Rectal smooth muscle tissue (tissue), 1 donor: ENCODE measurements around the gene IRS2.

Experiments
- H3K27ac ChIP-seq: one replicate; pipeline ENCODE4 v1.7.0; 2013; ENCODE audit warnings: low read depth, low read length, inconsistent platforms
- H3K27me3 ChIP-seq: one replicate; pipeline ENCODE4 v1.7.0; 2013; ENCODE audit warnings: low read length; ENCODE audit not compliant: control insufficient read depth, insufficient read depth
- H3K36me3 ChIP-seq: one replicate; pipeline ENCODE4 v1.7.0; 2013; ENCODE audit warnings: low read length; ENCODE audit not compliant: control insufficient read depth, insufficient read depth
- H3K4me1 ChIP-seq: one replicate; pipeline ENCODE4 v1.7.0; 2013; ENCODE audit warnings: low read length; ENCODE audit not compliant: control insufficient read depth, insufficient read depth
- H3K4me3 ChIP-seq: one replicate; pipeline ENCODE4 v1.7.0; 2013; ENCODE audit warnings: low read length
- H3K9ac ChIP-seq: one replicate; pipeline ENCODE4 v1.7.0; 2013; ENCODE audit warnings: low read length

IRS2 gene

GRCh38 chr13:109792416-109793059 lies 6.2 kb upstream of the IRS2 start:
- peaks cover 2% of the 10 kb centered on the region for H3K4me1 ChIP-seq
- no peaks in the 10 kb centered on the region for H3K27me3 ChIP-seq
- H3K4me3 ChIP-seq = no peak overlapping the region
- no peak overlapping the region for H3K27ac ChIP-seq
- no peak overlapping the region for H3K9ac ChIP-seq
- no peaks in the 10 kb centered on the region for H3K36me3 ChIP-seq

DNA sequence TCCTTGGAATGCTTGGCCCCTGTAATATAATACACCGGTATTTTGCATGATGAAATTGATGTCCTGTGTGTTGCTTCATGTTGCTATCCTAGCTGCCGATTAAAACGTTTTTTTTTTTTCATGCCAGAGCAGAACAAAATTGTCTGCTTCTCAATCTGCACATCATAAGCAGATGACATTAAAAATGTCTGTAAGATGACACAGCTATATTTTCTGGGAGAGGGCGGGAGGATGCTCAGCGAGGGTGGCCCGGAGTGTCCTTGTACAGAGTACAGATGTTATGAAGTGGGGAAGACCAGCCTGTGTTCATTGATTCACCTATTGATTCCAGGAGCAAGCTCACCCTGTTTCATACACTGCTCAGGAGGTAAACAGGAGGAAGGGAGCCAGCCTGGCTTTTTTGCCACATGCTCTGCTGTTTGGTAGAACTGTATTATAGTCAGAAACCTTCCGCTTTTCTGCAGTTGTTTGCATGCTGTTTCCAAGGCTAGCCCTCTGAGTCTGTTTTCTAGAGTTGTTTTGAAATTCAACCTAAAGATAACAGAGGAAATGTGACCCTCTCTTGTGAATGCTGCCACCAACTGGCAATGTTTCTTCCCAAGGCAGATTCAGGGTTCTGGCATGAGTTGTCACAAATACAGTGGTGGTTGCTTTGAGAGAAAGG lies 4.7 kb upstream of the IRS2 start:
- H3K27me3 ChIP-seq = no peaks in the 10 kb centered on the region
- H3K4me1 ChIP-seq = peaks cover 2% of the 10 kb centered on the region
- H3K9ac ChIP-seq = no peak overlapping the region
- no peaks in the 10 kb centered on the region for H3K36me3 ChIP-seq
- no peak overlapping the region for H3K4me3 ChIP-seq
- no peak overlapping the region for H3K27ac ChIP-seq

DNA sequence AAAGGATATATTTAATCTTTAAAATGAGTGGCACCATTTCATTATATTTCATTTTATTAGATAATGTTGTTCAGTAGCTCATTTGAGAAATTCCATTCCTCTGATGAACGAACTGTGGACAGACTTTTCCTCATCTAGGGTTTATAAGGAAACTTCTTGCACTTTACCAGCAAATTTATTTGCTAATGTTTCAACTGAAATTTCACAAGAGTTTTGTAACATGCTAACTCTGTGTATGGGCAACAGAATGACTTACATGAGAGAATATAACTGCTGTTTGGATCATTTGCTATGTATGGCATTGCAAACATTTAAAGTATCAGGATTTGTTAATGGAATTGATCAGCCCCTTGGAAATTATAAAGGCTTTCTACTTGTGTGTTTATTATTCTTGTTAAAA lies 3.7 kb upstream of the IRS2 start:
- Histone ChIP-seq H3K4me3 (no peak overlapping the region), H3K9ac (no peak overlapping the region), H3K27ac (no peak overlapping the region), H3K4me1 (peaks cover 2% of the 10 kb centered on the region), H3K27me3 (no peaks in the 10 kb centered on the region), H3K36me3 (no peaks in the 10 kb centered on the region)

DNA sequence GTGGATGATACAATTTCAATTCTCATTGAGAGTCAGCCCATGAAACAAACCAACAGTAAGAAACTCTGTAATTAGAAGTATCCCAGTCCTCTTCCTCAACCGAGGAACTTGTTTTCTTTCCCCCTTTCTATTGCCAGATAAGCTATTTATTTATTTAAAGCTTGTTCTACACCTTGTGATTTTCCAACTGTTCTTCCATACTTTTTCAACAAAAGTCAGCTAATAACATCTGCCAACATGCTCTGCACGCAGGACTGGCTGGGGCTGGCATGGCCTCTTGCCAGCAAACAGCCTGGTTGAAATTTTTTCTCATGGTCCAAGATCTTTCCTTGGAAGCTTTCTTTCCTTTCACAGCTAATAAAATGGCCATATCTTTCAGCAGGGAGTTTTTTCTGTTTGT lies 2.9 kb upstream of the IRS2 start:
- no peaks in the 10 kb centered on the region for H3K27me3 ChIP-seq
- no peaks in the 10 kb centered on the region for H3K36me3 ChIP-seq
- H3K4me1 ChIP-seq = peaks cover 2% of the 10 kb centered on the region
- H3K9ac ChIP-seq = no peak overlapping the region
- no peak overlapping the region for H3K4me3 ChIP-seq
- peak overlapping the region; percentile 6 for H3K27ac ChIP-seq

DNA sequence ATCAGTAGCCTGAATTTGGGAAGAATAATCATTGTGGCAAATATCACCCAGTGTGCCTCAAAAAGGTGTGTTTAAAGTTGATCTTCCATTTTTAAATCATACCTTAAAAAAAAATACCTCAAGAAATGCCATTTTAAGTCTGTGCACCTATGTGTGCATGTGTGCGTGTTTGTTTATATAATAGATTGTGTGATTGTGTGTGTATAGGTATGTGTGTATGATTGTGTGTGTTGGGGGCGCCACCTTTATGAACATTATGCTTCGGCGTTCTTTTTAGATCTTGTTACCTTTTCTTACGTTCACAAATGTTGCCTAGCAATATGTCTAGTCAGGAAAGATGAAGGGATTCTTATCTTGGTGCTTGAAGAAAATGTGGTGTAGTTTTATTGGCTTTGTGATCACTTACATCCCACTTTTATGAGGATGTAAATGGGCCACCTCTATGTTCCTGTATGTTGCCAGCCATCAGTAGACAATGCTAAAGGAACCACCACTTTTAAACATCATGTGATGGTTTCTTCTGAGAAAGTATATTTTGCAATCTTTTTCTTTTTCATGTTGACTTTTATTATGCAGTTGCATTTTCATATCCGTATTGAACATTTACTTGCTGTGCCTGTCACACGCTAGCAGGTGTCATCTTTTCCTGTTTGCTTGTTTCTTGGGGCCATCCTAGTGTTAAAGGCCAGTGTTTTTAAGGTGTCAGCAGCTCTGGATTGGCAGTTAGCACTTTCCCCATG lies 2.2 kb upstream of the IRS2 start:
- Histone ChIP-seq H3K36me3 (peaks cover under 1% of the 10 kb centered on the region), H3K4me3 (no peak overlapping the region), H3K9ac (no peak overlapping the region), H3K27me3 (no peaks in the 10 kb centered on the region), H3K4me1 (peaks cover 2% of the 10 kb centered on the region), H3K27ac (peak overlapping the region; percentile 40)

DNA sequence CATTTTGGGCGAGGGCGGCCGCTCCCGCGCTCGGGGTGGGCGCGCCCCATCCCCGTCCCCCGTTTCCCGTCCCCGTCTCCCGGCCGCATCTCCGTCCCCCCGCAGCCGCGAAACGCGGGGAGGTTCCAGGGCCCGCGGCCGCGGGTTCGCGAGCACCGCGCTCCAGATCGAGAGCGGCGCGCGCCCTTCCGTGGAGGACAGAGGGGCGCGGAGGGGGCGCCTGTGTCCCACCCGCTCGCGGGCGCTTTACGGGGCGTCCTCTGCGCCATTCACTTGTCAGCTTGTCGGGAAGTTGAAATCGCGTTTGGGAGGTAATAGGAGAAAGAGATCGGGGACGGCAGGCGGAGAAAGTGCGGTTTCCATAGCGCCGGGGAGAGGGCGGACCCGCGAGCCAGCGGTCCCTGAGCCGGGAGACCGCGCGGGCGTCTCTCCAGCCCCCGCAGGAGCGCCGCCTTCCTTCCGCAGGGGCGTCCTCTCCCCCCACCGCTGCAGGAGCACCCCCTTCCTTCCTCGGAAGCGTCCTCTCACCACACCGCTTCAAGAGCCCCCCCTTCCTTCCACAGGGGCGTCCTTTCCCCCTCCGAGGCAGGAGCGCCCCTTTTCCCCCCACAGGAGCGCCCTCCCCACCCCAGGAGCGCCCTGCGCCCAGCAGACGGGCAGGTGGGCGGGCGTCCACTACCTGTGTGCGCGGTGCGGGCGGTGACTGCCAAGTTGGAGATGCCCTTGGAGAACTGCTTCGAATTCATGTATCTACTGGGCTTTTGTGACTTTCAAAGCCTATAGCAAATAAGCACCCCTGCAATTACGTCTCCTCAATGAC lies 962 bp upstream of the IRS2 start:
- Histone ChIP-seq H3K36me3 (peaks cover 3% of the 10 kb centered on the region), H3K4me1 (peaks cover 2% of the 10 kb centered on the region), H3K27me3 (no peaks in the 10 kb centered on the region), H3K9ac (no peak overlapping the region), H3K27ac (peak overlapping the region; percentile 92), H3K4me3 (peak overlapping the region; percentile 74)

DNA sequence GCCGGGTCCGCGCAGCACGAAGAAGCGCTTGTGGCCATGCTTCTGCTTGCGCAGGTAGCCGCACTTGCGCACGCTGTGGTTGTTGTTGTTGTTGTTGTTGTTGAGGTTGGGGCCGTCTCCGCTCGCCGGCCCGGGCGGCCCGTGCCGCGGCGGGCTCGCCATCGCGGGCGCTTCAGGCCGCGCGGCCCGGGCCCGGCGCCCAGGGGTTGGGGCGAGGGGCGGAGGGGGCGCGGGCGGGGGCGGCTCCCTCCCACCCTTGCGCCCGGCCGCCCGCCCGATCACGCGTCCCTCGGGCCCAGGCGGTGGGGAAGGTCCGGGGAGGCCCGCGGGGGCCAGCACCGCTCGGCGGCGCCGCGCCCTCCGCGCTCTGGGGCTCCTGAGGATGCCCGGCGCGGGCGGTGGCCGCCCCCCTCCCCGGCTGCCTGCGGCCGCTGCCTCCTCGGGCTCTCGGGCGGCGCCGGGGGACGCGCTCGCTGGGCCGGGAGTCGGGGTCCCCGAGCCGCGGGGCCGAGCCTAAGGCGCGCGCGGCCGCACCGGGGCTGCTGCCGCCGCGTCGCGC lies 412 bp downstream of the IRS2 start:
- peaks cover 3% of the 10 kb centered on the region for H3K36me3 ChIP-seq
- H3K27ac ChIP-seq = peak overlapping the region; percentile 93
- peaks cover 2% of the 10 kb centered on the region for H3K4me1 ChIP-seq
- peak overlapping the region; percentile 77 for H3K9ac ChIP-seq
- peak overlapping the region; percentile 76 for H3K4me3 ChIP-seq
- no peaks in the 10 kb centered on the region for H3K27me3 ChIP-seq

GRCh38 chr13:109785141-109785891 lies 1.1 kb downstream of the IRS2 start:
- Histone ChIP-seq H3K36me3 (peaks cover 3% of the 10 kb centered on the region), H3K27ac (peak overlapping the region; percentile 93), H3K4me3 (peak overlapping the region; percentile 76), H3K9ac (peak overlapping the region; percentile 77), H3K4me1 (peaks cover 2% of the 10 kb centered on the region), H3K27me3 (no peaks in the 10 kb centered on the region)

DNA sequence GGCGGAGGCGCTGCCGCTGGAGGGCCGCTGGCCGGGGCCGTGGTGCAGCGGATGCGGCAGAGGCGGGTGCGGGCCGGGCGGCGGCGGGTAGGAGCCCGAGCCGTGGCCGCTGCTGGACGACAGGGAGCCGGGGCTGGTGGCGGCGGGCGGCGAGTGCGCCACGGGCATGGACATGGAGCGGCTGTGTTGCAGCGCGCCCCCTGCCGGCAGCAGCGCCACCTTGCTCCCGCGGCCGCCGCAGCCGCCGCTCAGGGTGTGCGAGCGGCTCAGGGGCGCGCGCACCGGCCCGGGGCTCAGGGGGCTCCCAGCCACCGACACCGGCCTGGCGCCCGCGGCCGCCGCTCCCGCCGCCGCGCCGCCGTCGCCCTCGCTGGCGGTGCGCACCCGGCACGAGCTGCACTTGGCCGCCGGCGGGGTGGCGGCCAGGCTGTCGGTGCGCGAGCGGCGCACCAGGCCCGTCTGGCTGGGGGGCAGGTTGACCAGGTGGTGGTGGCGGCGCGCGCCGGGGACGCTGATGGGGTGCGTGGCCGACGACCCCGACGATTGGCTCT lies 1.7 kb downstream of the IRS2 start:
- Histone ChIP-seq H3K36me3 (peaks cover 3% of the 10 kb centered on the region), H3K4me1 (peaks cover 4% of the 10 kb centered on the region), H3K27me3 (no peaks in the 10 kb centered on the region), H3K4me3 (peak overlapping the region; percentile 76), H3K27ac (peak overlapping the region; percentile 93), H3K9ac (no peak overlapping the region)

GRCh38 chr13:109783815-109784589 lies 2.4 kb downstream of the IRS2 start:
- peaks cover 11% of the 10 kb centered on the region for H3K4me1 ChIP-seq
- peaks cover 3% of the 10 kb centered on the region for H3K36me3 ChIP-seq
- H3K27me3 ChIP-seq = no peaks in the 10 kb centered on the region
- no peak overlapping the region for H3K9ac ChIP-seq
- peak overlapping the region; percentile 61 for H3K27ac ChIP-seq
- peak overlapping the region; percentile 54 for H3K4me3 ChIP-seq

DNA sequence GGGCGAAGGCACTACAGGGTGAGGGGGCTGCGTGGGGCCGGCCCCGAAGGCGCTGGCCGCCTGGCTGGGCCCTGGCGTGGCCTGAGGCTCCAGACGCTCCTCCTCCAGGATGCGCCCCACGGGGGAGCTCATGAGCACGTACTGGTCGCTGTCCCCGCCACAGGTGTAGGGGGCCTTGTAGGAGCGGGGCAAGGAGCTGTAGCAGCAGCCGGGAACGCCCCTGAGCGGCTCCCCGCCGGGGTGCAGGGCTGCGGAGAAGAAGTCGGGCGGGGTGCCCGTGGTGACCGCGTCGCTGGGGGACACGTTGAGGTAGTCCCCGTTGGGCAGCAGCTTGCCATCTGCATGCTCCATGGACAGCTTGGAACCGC lies 3.0 kb downstream of the IRS2 start:
- Histone ChIP-seq H3K27ac (no peak overlapping the region), H3K4me1 (peaks cover 11% of the 10 kb centered on the region), H3K27me3 (no peaks in the 10 kb centered on the region), H3K9ac (no peak overlapping the region), H3K4me3 (no peak overlapping the region), H3K36me3 (peaks cover 3% of the 10 kb centered on the region)
